Ishikawa (cell line): ENCODE results near the gene APPL2.

Experiments used
- CEBPB ChIP-seq: IDR thresholded peaks from 2 replicates; pipeline ENCODE4 v1.6.1; 2012
- CREB1 ChIP-seq: IDR thresholded peaks from 2 replicates; pipeline ENCODE4 v1.6.1; 2012; ENCODE audit warnings: low read depth
- EGR1 ChIP-seq: IDR thresholded peaks from 2 replicates; pipeline ENCODE4 v1.6.1; 2012
- EP300 ChIP-seq: IDR thresholded peaks from 2 replicates; pipeline ENCODE4 v1.6.1; 2012; ENCODE audit warnings: borderline replicate concordance
- FOXM1 ChIP-seq: IDR thresholded peaks from 2 replicates; pipeline ENCODE4 v1.6.1; 2012; ENCODE audit warnings: low read depth, borderline replicate concordance
- NFIC ChIP-seq: IDR thresholded peaks from 2 replicates; pipeline ENCODE4 v1.6.1; 2012
- RAD21 ChIP-seq: IDR thresholded peaks from 2 replicates; pipeline ENCODE4 v1.6.1; 2012; ENCODE audit warnings: low read depth
- TAF1 ChIP-seq: IDR thresholded peaks from 2 replicates; pipeline ENCODE4 v1.6.1; 2012; ENCODE audit warnings: low read depth, mild to moderate bottlenecking
- TCF12 ChIP-seq: IDR thresholded peaks from 2 replicates; pipeline ENCODE4 v1.6.1; 2012; ENCODE audit warnings: low read depth
- TEAD4 ChIP-seq: IDR thresholded peaks from 2 replicates; pipeline ENCODE4 v1.6.1; 2012
- USF1 ChIP-seq: IDR thresholded peaks from 2 replicates; pipeline ENCODE4 v1.6.1; 2012
- YY1 ChIP-seq: IDR thresholded peaks from 2 replicates; pipeline ENCODE4 v1.6.1; 2012; ENCODE audit warnings: low read depth
- ZBTB7A ChIP-seq: IDR thresholded peaks from 2 replicates; pipeline ENCODE4 v1.6.1; 2012; ENCODE audit warnings: low read depth
- TF ChIP-seq, protein P1 (sequence below): IDR thresholded peaks from 2 replicates; pipeline ENCODE4 v1.6.1; 2012
- TF ChIP-seq, protein P2 (sequence below): IDR thresholded peaks from 2 replicates; pipeline ENCODE4 v1.6.1; 2012; ENCODE audit warnings: low read depth, mild to moderate bottlenecking

Gene APPL2

GRCh38 chr12:105275997-105276733, 40.2 kb upstream of the APPL2 start:
- TF ChIP-seq, protein P1, sequence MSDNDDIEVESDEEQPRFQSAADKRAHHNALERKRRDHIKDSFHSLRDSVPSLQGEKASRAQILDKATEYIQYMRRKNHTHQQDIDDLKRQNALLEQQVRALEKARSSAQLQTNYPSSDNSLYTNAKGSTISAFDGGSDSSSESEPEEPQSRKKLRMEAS = no peak
- TF ChIP-seq EGR1 = no peak
- TF ChIP-seq TCF12 = no peak
- TF ChIP-seq TAF1 = no peak
- no peak for TF ChIP-seq CREB1
- TF ChIP-seq USF1 = no peak

GRCh38 chr12:105274571-105274970, 38.6 kb upstream of the APPL2 start:
- TF ChIP-seq TAF1 (no peak), ZBTB7A (no peak), TEAD4 (no peak), CREB1 (no peak), FOXM1 (no peak), TCF12 (no peak), RAD21 (no peak), USF1 (no peak), NFIC (no peak), EP300 (no peak), EGR1 (no peak), CEBPB (no peak), YY1 (no peak)
- TF ChIP-seq, protein P1 = no peak
- TF ChIP-seq, protein P2, sequence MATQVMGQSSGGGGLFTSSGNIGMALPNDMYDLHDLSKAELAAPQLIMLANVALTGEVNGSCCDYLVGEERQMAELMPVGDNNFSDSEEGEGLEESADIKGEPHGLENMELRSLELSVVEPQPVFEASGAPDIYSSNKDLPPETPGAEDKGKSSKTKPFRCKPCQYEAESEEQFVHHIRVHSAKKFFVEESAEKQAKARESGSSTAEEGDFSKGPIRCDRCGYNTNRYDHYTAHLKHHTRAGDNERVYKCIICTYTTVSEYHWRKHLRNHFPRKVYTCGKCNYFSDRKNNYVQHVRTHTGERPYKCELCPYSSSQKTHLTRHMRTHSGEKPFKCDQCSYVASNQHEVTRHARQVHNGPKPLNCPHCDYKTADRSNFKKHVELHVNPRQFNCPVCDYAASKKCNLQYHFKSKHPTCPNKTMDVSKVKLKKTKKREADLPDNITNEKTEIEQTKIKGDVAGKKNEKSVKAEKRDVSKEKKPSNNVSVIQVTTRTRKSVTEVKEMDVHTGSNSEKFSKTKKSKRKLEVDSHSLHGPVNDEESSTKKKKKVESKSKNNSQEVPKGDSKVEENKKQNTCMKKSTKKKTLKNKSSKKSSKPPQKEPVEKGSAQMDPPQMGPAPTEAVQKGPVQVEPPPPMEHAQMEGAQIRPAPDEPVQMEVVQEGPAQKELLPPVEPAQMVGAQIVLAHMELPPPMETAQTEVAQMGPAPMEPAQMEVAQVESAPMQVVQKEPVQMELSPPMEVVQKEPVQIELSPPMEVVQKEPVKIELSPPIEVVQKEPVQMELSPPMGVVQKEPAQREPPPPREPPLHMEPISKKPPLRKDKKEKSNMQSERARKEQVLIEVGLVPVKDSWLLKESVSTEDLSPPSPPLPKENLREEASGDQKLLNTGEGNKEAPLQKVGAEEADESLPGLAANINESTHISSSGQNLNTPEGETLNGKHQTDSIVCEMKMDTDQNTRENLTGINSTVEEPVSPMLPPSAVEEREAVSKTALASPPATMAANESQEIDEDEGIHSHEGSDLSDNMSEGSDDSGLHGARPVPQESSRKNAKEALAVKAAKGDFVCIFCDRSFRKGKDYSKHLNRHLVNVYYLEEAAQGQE = no peak

GRCh38 chr12:105273601-105274000, 37.6 kb upstream of the APPL2 start:
- TF ChIP-seq, protein P1 = no peak
- no peak for TF ChIP-seq NFIC
- no peak for TF ChIP-seq RAD21
- TF ChIP-seq TEAD4 = no peak
- TF ChIP-seq YY1 = no peak
- TF ChIP-seq CREB1 = no peak
- TF ChIP-seq TCF12 = no peak
- TF ChIP-seq ZBTB7A = no peak
- no peak for TF ChIP-seq TAF1
- TF ChIP-seq FOXM1 = no peak
- no peak for TF ChIP-seq USF1
- no peak for TF ChIP-seq EGR1

- TF ChIP-seq RAD21 (no peak), EP300 (no peak), USF1 (no peak), EGR1 (no peak), NFIC (no peak), CREB1 (no peak), TCF12 (no peak), CEBPB (no peak), TAF1 (no peak), TEAD4 (no peak), YY1 (no peak), ZBTB7A (no peak), FOXM1 (no peak)
- TF ChIP-seq, protein P2 = no peak
- TF ChIP-seq, protein P1 = no peak
Measured at GRCh38 chr12:105272814-105273416, 36.9 kb upstream of the APPL2 start.
